Measurements from ENCODE around the gene TRPM8. TPM values are rescaled to one million over a fixed set of nuclear protein-coding genes. Genes with fewer than 3 reads are reported as not detected.

TRPM8 gene
- total RNA-seq, 1 donor from 2014 or later: 7.5 TPM

GRCh38 chr2:233982421-233983121 is 65.4 kb downstream of the TRPM8 start:
- Histone ChIP-seq H3K4me1 (peaks cover under 1% of the 10 kb centered on the region), H3F3A (ENCODE audit: low read depth) (no peaks in the 10 kb centered on the region), H3K79me2 (ENCODE audit: low read depth) (no peaks in the 10 kb centered on the region), H3K27ac (no peak overlapping the region), H4K20me1 (ENCODE audit: low read depth) (no peaks in the 10 kb centered on the region), H3K9ac (no peak overlapping the region), H3K9me3 (ENCODE audit: low read depth) (no peaks in the 10 kb centered on the region), H3K36me3 (no peaks in the 10 kb centered on the region), H2AFZ (replicated peaks) (no peak overlapping the region), H3K4me3 (no peak overlapping the region), H3K4me2 (no peak overlapping the region), H3K27me3 (no peaks in the 10 kb centered on the region)
- no peak for TF ChIP-seq EZH2 (IDR thresholded peaks at IDR 0.05)
- TF ChIP-seq CTCF (IDR thresholded peaks at IDR 0.05): no peak
- TF ChIP-seq EZH2phosphoT487 (IDR thresholded peaks at IDR 0.05): no peak
- Mint-ChIP-seq H3K4me3 (peak overlapping the region; percentile 28), H3K36me3 (peaks cover 6% of the 10 kb centered on the region), H3K4me1 (peaks cover 8% of the 10 kb centered on the region), H3K27ac (no peak overlapping the region), H3K9me3 (peaks cover 22% of the 10 kb centered on the region), H3K27me3 (ENCODE audit: insufficient read depth, low read depth) (peaks cover 7% of the 10 kb centered on the region)
- no peak for DNase-seq (ENCODE audit: low spot score)

GRCh38 chr2:233983445-233983844 is 66.3 kb downstream of the TRPM8 start:
- Mint-ChIP-seq H3K9me3 (peaks cover 24% of the 10 kb centered on the region), H3K4me1 (peaks cover 7% of the 10 kb centered on the region), H3K27ac (no peak overlapping the region), H3K27me3 (ENCODE audit: insufficient read depth, low read depth) (peaks cover 7% of the 10 kb centered on the region), H3K36me3 (peaks cover 6% of the 10 kb centered on the region), H3K4me3 (no peak overlapping the region)
- Histone ChIP-seq H3K27ac (no peak overlapping the region), H3K79me2 (ENCODE audit: low read depth) (no peaks in the 10 kb centered on the region), H3K27me3 (no peaks in the 10 kb centered on the region), H3K4me1 (no peaks in the 10 kb centered on the region), H2AFZ (replicated peaks) (no peak overlapping the region), H3K9me3 (ENCODE audit: low read depth) (no peaks in the 10 kb centered on the region), H3K4me3 (no peak overlapping the region), H3F3A (ENCODE audit: low read depth) (no peaks in the 10 kb centered on the region), H3K36me3 (no peaks in the 10 kb centered on the region), H4K20me1 (ENCODE audit: low read depth) (no peaks in the 10 kb centered on the region), H3K9ac (no peak overlapping the region), H3K4me2 (no peak overlapping the region)
- DNase-seq (ENCODE audit: low spot score): no peak
- no peak for TF ChIP-seq EZH2 (IDR thresholded peaks at IDR 0.05)
- TF ChIP-seq CTCF (IDR thresholded peaks at IDR 0.05): no peak
- TF ChIP-seq EZH2phosphoT487 (IDR thresholded peaks at IDR 0.05): no peak

DNA sequence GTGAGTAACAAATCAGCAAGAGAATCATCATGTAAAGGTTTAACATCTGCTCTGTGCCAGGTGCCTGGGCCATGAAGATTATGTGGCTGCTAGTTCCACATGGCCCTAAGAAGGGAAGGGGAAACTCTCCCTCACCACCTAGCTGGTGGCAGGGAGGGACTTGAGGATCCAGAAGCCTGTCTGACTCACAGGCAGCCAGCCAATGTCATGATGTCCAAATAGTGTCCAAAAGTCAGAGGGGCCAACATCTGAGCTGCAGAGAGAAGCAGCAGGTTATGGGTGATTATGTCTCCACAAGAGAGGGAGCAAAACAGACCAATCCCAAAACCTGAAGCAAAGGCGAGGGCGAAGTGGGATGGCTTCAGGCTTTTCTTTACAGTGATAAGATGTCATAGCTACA is 71.4 kb downstream of the TRPM8 start:
- DNase-seq (ENCODE audit: low spot score): no peak
- Histone ChIP-seq H3K4me2 (no peak overlapping the region), H3K9ac (no peak overlapping the region), H3K4me1 (no peaks in the 10 kb centered on the region), H3F3A (ENCODE audit: low read depth) (no peaks in the 10 kb centered on the region), H3K27me3 (no peaks in the 10 kb centered on the region), H3K79me2 (ENCODE audit: low read depth) (no peaks in the 10 kb centered on the region), H2AFZ (replicated peaks) (no peak overlapping the region), H3K4me3 (no peak overlapping the region), H4K20me1 (ENCODE audit: low read depth) (no peaks in the 10 kb centered on the region), H3K27ac (no peak overlapping the region), H3K9me3 (ENCODE audit: low read depth) (no peaks in the 10 kb centered on the region), H3K36me3 (no peaks in the 10 kb centered on the region)
- Mint-ChIP-seq H3K4me1 (peaks cover 17% of the 10 kb centered on the region), H3K4me3 (no peak overlapping the region), H3K27ac (no peak overlapping the region), H3K9me3 (peaks cover 20% of the 10 kb centered on the region), H3K36me3 (peaks cover 6% of the 10 kb centered on the region), H3K27me3 (ENCODE audit: insufficient read depth, low read depth) (peaks cover 9% of the 10 kb centered on the region)
- TF ChIP-seq EZH2 (IDR thresholded peaks at IDR 0.05) (no peak), CTCF (IDR thresholded peaks at IDR 0.05) (no peak), EZH2phosphoT487 (IDR thresholded peaks at IDR 0.05) (no peak)

All from neural progenitor cell (in vitro differentiated cells).